ENCODE measurements around the gene RAB5B.
"Not testable (repeated sequence)": the region's sequence is repeated elsewhere in the genome, so short reads cannot be mapped to it uniquely, and the experiment has no call there.

Gene RAB5B

DNA sequence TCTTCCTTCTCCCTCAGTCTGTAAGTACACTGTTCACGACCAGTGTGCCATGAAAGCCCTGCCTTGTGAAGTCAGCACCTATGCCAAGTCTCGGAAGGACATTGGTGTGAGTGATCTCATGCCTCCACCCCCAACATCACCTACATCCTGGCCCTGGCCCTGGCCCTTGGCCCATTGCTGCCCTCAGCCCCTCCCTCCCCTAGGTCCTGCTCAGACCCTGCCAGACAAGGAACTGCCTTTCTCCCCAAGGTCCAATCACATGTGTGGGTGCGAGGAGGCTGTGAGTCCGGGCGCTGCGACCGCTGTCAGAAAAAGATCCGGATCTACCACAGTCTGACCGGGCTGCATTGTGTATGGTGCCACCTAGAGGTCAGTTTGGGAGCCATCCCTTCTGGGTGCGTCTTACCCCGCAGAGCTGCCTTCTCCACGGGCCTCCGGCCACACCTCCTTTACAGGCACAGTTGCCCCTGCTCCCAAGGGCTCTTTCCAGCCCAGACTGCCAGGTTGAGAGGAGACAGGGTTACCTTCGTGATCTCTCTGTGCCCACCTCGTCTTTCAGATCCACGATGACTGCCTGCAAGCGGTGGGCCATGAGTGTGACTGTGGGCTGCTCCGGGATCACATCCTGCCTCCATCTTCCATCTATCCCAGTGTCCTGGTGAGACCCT lies 33.7 kb upstream of the RAB5B start:
- peak; percentile 90 for DNase-seq (ENCODE audit: low spot score)

- DNase-seq (ENCODE audit: low spot score) = no peak
These were observed 31.8 kb upstream of the RAB5B start for GRCh38 chr12:55942055-55942454.

DNA sequence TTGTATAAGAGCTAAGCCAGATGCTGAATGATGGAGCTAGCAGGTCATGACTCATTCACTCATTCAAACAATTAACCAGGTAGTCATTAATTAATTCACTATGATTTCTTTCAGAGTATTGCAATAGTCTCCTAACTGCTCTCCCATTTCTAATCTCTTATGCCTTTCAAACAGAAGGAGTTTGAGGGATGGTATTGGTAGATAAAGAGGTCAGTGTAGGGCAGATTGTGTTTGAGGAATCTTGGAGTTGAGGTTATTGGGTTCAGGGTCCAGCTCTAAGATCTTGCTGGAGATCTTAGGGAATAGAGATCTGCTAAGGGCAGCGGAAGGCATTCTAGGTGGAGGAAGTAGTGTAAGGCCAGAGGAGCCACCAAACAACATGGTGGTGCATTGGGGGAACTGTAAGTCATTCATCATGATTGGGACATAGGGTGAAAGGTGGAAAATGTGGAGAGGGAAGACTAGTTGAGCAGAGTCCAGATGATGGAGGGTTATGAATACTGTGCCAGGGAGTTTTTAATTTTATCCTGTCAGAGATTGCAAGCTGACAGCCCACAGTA lies 31.2 kb upstream of the RAB5B start:
- DNase-seq (ENCODE audit: low spot score) = no peak

DNA sequence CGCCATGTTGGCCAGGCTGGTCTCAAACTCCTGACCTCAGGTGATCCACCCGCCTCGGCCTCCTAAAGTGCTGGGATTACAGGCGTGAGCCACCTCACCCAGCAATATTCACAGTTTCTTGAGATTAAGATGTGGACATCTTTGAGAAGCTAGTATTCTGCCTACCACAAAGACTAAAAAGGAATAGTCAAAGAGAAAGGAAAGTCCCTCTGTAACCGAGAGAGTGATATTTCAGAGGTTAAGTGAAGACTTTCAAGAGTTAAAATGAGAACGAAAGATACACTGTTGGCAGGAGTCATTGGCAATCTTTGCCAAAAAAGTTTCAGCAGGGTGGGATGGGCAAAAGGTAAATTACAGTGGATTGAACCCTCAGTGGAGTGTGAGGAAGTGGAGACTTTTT lies 27.3 kb upstream of the RAB5B start:
- no peak for DNase-seq (ENCODE audit: low spot score)

- DNase-seq (ENCODE audit: low spot score) = no peak
These were observed 18.5 kb upstream of the RAB5B start for GRCh38 chr12:55955344-55955743.

DNA sequence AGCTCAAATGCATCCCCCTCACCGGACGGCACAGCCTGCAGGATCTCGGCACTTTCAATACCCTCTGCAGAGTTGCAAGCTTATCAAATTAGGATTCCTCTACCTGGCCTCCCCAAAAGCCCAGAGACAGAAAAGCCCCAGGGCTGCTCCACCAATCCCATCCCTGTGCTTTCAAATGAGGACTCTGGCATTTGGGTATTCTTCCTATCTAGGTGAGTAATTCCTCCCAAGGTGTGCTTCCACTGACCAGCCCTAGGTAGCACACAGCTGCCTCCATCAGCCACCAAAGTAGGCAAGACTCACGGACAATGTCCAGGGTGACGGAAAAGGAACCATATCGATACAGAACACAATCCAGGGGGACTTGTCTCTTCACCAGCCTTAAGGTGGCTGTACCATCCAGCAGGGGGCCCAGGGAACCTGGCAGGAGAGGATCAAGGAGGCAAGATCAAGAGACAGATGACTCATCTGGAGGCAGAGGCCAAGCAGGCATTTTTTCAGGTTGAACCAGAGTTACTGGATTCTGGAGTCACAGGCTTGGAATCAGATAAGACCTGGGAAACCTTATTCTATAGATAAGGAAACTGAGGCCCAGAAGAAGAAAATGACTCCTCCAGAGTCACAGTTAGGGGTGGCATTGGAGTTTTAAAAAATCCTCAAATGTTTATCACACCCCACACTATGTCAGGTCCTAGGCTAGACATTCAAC lies 17.9 kb upstream of the RAB5B start:
- DNase-seq (ENCODE audit: low spot score) = peak; percentile 71

DNA sequence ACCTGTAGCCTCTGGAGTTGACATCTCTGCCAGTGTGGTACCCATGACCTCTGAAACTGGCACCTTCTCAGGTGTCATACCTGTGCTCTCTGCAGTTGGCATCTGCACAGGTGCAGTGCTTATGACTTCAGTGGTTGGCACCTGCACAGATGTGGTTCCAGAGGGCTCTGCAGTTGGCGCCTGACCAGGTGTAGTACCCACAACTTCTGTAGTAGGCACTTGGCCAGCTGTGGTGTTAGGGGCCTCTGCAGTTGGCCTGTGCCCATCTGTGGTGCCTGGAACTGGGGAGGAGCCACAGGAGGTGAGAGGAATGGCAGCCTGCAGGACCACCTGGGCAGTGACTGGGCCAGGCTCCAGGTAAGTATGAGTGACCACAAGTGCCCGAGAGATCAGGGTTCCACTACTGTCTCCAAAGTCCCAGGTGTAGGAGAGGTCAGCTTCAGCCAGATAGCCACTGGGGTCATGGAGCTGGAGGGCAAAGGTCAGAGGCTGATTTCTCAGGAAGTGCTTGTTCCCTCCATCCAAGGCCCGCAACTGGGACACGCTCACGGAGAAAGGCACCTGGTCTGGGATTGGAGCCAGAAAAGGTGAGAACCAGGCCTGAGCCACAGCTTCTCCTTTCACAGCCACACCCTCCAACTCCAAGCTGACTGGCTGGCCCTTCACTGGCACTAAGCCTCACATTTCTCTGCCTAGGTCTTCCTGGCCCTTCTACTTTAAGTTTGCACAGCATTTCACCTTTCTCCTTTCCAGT lies 16.6 kb upstream of the RAB5B start:
- DNase-seq (ENCODE audit: low spot score) = no peak

DNA sequence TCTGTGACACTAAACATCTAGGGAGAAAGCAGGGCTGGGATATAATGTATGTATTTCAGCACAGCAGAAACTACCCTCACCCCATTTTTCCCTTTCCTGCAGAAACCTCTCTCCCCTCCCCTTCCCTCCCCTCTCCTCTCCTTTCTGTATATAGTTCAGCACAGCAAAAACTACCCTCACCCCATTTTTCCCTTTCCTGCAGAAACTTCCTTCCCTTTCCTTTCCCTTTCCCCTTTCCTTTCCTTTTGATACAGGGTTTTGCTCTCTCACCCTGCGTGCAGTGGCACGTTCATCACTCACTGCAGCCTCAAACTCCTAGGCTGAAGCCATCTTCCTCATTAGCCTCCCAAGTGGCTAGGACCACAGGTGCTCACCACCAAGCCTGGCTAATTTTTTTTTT lies 10.1 kb upstream of the RAB5B start:
- no peak for DNase-seq (ENCODE audit: low spot score)

DNA sequence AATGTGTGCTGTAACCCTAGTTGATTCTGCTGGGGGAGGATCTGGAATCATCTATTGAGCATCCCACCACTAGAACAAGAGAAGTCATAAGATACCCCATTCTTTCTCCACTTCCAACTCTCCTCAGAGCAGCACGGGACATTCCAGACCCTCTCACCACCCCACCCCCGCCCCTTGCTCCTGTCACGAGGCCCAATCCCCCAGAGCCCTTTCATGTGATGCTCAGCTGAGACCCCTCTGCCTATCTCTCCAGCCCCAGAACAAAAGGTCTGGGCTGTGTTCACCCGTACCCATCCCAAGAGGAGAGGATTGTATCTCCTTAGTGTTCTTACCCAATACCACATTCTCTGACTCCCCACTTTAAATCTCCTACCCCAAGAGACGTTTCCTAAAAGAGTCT lies 8.6 kb upstream of the RAB5B start:
- DNase-seq (ENCODE audit: low spot score) = no peak

DNA sequence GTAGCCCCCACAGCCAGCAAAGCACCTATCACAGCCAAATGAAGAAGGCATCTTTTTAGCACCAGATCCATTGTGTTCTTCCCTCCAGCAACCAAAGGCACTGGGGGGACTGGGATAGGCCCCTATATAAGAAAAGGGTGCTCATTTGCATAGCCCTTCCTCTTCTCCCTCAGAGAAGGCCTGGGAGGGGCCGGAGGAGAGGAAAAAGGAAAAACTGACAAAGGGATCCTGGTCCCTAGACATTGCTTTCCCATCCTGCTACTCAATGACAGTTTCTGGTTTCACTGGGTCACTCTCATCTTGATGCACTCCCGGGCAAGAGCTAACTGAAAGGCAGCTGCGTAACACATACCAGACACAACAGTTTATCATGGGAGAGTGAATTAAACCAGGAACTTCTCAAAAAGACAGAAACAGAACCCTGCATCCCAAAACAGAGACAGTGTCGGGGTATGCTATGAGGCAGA lies 7.9 kb upstream of the RAB5B start, which contains the start of gene PMEL:
TSS of gene PMEL (minus strand) at position 102 of the 467 bp plus-strand sequence. CDS start at position 71, 31 bp downstream.
- no peak for DNase-seq (ENCODE audit: low spot score)

DNA sequence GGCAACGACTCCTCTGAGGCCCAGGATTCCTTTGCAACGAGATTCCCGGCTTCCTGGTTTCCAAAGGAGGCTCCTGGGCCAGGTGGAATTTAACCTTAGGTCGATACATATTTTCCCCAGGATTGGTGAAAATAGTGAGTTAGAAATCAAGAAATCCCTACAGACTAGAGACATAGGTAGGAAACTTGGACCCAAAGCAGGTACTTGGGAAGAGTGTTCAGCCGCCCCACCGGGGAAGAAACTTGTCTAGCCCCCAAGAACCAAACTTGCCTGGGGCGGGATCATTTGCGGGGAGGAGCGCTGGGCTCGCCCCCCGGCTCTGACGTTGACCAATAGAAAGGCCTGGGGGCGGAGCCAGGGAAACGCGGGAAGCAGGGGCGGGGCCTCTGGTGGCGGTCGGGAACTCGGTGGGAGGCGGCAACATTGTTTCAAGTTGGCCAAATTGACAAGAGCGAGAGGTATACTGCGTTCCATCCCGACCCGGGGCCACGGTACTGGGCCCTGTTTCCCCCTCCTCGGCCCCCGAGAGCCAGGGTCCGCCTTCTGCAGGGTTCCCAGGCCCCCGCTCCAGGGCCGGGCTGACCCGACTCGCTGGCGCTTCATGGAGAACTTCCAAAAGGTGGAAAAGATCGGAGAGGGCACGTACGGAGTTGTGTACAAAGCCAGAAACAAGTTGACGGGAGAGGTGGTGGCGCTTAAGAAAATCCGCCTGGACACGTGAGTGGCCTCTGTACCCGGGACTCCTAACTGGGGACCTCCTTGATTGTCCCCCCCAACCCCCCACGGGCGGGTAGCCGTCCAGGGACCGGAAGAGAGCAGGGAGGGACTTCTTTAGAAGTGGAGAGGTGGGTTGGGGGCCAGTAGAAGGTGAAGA lies 7.2 kb upstream of the RAB5B start, which contains the start of gene CDK2:
TSS of gene CDK2 (plus strand) at position 423 of the 874 bp plus-strand sequence. CDS start at position 602, 179 bp downstream.
- peak; percentile 96 for DNase-seq (ENCODE audit: low spot score)

GRCh38 chr12:55969356-55969755 lies 4.5 kb upstream of the RAB5B start:
- DNase-seq (ENCODE audit: low spot score) = no peak

GRCh38 chr12:55970775-55971174 lies 3.1 kb upstream of the RAB5B start:
- no peak for DNase-seq (ENCODE audit: low spot score)

- peak; percentile 55 for DNase-seq (ENCODE audit: low spot score)
These were observed 1.8 kb upstream of the RAB5B start for GRCh38 chr12:55972042-55972441.

- no peak for DNase-seq (ENCODE audit: low spot score)
These were observed 1.4 kb upstream of the RAB5B start for GRCh38 chr12:55972456-55972855.

GRCh38 chr12:55972911-55973598 lies 823 bp upstream of the RAB5B start:
- DNase-seq (ENCODE audit: low spot score) = no peak

DNA sequence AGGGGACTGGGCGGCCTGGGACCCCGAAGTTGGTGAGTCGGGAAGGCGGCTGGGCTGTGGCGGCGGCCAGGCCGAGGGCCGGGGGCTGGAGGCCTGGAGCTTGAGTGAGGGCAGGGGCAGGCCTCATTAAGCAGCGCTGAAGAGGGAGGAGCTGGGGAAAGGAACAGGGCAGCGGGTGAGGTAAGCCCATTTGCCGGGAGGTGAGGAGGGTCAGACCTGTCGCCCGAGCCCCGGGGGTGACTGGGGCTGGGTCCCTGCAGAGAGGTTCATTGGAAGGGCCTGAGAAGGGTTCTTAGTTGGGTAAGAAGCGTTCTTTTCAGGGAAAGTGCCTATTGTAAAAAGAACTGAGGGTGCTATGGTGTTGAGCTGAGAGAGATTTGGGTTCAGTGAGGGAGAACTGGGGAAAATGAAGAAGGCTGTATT lies 441 bp downstream of the RAB5B start:
- peak; percentile 49 for DNase-seq (ENCODE audit: low spot score)

- no peak for DNase-seq (ENCODE audit: low spot score)
These were observed 4.5 kb downstream of the RAB5B start for GRCh38 chr12:55978393-55978792.

- no peak for DNase-seq (ENCODE audit: low spot score)
These were observed 5.2 kb downstream of the RAB5B start for GRCh38 chr12:55979069-55979468.

- DNase-seq (ENCODE audit: low spot score) = not testable (repeated sequence)
These were observed 8.0 kb downstream of the RAB5B start for GRCh38 chr12:55981882-55982281.

Data from AG08395 (cell line).